Pons (tissue), 1 donor: ENCODE data around the gene ATL1.
"Not testable (repeated sequence)": the region's sequence is repeated elsewhere in the genome, so short reads cannot be mapped to it uniquely, and the experiment has no call there.

Experiments
- DNase-seq: peaks from one replicate; pipeline ENCODE4 v3.0.0-alpha.2; 2016; ENCODE audit warnings: low spot score

Gene ATL1

DNA sequence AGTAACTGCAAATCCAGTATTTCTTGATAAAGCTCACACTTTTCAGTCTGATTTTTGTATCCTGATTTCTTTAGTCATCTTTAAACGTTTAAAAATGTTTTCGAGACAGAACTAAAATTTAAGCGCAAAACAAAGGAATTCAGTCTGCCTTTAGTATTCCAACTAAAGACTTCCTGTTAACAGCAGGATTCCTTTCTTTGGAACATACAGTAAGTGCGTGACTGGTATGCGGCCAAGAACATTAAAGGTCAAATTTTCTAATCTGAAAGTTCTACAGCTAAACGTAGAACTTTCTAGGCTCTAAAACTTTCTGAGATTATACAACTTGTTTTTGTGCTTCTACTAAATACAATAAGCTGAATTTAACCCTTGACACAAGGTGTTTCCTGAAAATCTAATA lies 98.3 kb downstream of the ATL1 start:
- no peak for DNase-seq

DNA sequence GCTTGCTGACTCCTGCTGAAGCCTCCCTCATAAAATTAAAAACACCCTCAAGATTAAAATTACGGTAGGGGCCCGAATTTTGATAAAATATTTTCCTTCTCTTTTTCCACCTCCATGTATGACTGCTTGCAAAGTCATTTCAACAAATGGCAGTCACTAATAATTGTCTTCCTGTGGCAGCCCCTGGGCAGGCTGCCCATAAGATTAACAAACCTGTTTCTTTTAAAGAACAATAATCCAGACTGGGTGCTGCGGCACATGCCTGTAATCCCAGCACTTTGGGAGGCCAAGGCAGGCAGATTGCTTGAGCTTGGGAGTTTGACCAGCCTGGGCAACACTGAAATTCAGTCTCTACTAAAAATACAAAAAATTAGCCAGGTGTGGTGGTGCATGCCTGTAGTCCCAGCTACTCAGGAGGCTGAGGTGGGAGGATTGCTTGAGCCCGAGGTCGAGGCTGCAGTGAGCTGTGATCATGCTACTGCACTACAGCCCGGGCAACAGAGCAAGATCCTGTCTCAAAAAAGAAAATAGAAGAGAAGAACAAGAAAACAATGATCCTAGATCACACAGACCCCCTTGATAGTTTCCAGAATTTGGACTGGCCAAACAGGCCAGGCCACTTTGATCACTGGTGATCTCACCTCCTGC lies 99.5 kb downstream of the ATL1 start:
- DNase-seq = no peak

DNA sequence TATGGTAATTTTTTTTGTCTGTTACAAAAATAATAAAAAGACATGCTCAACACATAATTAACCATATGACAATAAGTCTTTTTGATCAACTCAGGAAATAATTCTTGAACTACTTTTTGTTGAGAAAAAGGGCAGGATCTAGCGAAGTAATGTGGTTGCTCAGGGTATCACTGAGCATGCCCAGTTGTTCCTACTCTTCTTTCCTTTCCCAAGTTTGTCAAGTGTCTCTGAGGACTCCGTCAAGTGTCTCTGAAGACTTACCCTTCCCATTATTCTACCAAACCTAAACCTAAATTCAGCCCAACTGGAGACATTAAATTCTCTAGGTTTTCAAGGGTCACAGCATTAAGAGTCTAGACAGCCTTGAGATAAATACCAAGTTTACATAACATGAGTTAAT lies 104.6 kb downstream of the ATL1 start:
- DNase-seq = not testable (repeated sequence)

DNA sequence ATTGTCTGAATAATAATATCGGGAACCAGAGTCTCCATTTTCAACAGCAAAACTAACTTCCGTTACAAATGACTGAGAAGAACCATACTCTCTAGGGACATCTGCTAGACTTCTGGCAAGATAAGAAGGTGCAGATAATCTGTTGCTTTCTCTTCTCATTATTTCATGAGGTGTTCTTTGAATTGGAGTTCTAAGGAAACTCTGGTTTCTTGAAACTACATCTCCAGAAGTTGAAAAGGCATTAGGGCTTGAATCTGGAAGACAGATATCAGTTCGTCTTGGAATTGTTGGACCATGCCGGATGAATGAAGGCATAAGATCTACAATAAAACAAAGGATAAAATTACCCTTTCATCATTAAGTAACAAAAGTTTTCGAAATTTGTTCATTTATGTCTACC lies 105.4 kb downstream of the ATL1 start:
- DNase-seq = not testable (repeated sequence)

DNA sequence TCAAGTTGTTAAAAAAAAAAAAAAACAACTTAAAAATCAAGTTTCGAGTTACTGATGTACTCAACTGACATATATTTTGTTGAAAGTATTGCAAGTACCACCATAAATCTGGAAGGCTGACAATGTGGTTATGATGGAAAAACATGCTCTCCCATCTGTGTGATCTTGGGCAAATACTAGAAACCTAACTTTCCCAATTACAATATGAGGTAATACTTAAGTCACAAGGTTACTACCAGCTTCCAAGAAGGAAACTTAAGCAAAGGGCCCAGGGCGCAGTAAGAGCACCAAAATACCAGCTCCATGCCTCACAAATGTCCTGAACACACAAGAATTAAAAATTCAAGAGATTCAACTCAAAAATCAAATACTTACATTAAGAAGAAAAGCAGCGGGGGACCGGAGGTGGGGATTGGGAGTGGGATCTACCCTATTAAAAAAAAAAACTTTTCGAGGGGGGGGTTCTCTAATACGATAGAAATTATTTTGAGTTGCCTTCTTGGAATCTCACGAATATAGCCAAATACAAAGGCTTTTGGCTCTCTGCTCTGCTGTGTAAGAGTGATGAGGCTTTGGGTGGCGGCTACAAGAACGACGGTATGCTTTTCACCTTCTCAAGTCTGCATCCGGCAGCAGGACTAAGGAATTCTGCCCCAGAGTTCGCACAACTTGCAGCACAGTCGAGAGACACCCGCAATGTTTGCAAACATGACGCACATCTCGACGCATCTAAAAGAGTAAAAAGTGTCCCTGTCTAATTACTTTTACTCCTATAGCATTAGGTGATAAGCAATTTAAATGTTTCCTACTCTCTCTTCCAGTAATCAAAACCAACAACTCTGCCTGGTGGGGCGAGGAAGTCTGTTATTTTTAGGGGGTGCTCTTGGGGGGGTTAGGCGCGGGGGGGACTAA lies 107.1 kb downstream of the ATL1 start:
- DNase-seq = peak; percentile 49

DNA sequence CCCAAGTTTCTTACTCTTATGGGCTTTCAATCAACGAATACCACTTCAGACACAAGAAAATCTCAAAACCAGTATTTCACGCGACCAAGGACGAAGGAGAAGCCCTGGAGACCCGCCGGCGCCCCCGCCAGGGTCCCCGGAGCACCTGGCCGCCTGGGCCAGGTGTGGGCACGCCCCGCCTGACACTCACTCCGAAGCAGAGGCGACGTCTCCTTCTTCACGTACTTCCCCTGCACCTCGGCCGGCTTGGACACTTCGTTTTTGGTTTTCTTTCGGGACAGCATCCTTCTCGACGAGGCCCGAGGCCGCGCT lies 107.7 kb downstream of the ATL1 start:
- no peak for DNase-seq

DNA sequence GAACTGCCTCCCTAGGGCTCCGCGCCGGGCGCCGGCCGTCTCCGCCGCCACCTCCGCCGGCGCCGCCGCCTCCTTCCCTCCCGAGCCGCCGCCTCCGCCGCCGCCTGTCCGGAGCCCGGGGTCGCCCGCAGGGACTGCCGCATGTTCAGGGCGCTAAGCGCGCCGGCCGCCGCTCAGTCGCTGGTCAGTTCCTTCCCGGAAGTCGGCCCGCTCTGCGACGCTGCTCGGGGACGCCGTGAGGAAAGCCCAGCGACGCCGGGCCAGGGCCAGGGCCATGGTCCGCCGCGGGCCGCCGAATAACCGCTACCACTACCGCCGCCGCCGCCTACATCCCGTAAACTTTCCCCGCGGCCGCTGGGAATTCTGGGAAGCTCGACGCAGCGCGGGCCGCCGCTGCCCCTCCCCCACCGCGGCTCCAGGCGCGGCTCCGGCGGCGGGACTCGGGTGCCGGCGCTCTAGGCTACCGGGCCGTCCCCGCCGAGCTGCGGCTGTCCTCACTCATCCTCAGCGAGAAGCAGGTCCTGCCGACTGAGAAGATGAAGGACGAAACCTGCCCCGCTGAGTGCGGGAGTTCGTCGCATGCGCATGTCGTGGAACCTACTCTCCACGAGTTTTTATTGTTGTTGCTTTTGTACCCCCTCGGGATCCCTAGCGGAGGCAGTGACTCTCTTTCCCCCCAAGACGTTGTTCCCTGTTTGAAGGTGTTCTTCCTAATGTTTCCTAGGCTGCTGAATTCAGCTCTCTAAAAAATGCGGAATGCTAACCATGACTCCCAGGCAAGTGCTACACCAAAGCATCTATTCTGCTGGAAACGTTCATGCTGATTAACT lies 108.3 kb downstream of the ATL1 start, which contains the start of gene SAV1:
Gene SAV1 (minus strand): TSS at position 311 of the 830 bp plus-strand sequence. CDS start 339 bp downstream, outside the sequence.
- peak; percentile 87 for DNase-seq

DNA sequence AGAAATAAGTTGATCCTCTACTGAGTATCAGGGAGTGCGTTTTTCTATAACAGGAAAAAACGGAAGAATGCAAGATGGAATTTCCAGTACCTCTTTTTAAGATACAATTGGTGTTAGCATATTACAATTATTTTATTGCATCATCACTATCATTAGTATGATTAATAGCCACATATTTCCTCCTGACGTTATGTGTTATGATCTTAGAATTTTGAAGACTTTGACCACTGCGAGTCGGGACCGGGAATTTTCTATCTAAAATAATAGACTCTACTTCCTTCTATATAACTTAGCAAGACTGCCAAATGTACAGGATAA lies 108.8 kb downstream of the ATL1 start:
- no peak for DNase-seq

DNA sequence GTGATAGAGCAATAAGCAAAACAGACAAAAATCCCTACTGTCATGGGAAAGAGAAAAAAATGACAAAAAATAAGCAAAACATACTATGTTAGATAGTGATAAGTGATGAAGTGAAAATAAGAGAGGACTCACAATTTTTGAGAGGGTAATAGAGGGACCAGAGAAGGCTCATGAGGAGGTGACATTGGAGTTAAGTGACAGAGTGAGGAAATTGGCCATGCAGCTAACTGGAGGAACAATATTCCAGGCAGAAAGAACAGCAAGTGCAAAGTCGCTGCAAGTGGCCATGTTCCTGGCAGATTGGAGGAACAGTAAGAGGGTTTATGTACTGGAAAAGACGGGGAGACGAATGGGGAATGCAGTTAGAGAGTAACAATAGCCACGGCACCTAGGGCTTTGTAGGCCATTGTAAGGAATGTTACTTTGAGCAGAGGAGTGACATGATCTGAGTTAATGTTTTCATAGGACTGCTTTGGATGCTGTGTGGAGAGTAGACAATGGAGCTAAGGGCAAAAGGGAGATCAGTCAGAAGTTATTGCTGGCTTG lies 109.6 kb downstream of the ATL1 start:
- DNase-seq = no peak

DNA sequence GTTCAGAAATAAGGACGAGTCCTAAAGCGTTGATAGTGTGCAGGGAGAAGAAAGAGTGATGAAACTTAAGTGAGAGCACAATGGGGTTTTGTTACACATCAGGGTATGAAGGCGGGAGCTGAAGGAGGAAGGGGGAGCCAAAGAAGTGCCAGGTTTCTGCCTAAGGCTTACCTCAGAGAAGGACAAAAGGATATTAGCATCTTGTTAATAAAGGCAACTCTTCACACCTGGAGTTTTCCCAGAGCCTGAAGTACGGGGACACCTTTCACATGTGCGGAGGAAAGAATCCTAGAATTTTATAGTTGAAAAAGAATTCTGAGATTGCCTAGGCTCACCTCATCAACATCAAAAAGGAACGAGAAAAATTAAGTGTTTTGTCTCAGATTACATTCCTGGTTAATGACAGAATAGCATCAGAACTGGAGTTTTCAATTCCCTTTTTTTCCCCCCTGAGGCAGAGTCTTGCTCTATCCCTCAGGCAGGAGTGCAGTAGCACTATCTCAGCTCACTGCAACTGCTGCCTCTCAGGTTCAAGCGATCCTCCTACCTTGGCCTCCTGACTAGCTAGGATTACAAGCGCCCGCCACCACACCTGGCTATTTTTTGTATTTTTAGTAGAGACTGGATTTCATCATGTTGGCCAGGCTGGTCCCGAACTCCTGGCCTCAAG lies 110.4 kb downstream of the ATL1 start:
- DNase-seq = no peak

DNA sequence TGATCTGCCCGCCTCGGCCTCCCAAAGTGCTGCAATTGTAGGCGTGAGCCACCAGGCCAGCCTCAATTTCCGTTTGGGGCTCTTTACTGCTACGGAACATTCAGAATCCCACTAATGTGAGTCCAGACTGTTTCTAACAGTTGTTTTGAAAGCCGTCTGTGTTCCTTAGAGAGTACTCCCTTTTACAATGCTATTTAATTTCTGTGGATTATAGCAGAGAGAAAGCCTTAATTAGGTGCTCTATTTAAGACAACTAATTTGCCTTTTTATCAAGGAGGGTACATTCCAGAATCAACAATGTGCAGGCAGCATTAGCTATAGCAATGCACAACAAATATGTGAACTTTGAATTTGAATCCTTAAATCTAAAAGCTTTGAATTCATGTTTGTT lies 110.9 kb downstream of the ATL1 start:
- no peak for DNase-seq

DNA sequence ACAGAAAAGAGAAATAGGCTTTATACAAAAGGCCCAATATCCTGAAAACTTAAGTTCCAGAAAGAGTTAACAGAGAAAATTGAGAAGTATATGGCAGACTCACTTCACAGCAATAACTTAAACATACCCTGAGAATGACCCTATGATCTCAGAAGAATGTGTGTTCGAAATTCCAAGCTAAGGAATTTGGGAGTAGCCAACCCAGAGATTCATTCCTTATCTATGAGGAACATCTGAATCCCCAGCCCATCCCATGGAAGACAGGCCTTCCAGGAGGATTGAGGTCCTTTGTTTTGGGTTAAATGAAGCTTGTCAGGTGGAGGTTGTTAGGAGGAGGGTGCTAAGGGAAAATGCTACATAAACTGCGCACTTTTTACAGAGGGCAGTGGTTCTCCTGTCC lies 115.7 kb downstream of the ATL1 start:
- DNase-seq = no peak

DNA sequence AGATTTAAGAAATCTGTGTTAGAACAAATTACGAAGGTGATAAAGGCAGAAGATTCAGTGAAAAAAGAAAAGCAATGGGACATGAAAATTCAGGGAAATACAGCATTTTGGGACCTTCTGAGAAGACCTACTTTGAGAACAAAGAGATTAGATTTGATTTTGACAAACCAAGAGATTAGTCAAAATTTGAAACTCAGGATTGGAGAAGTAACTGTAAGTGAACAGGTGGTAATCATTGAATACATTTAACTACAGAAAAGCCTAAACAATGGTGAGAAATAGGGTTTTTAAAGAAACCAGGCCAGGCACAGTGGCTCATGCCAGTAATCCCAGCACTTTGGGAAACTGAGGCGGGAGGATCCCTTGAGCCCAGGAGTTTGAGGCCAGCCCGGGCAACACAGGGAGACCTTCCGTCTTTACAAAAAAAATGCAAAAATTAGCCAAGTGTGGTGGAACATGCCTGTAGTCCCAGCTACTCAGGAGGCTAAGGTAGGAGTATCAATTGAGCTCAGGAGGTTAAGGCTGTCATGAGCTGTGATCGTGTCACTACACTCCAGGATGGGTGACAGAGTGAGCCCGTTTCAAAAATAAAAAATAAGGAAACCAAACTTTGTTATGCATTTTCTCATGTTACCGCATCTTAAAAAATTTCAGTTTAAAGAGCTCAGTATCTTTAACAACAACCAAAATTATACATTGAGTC lies 117.0 kb downstream of the ATL1 start:
- no peak for DNase-seq

DNA sequence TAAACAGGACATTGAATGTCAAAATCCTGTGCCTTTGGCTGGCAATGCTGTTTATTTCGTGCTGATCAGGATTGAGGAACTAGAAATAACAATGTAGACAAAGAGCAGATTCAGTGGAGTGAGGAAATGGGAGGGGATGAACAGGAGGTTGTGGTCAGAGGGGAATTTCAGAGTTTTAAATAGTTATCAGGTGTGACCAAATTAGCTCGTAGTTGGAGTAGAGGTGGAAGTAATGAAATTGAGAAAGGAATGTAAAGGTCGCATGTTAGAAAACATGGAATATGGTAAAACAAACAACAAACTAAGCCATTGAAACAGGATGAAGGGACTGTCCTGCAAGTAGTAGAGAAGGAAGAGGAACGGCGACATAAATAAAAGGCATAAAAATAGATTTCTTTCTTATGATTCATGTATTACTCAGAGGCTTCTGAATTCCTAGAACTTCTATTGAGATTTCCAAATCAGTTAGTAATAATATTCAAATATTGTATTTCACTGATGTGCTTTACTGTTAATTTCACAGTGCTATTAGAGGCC lies 117.7 kb downstream of the ATL1 start:
- DNase-seq = peak; percentile 49

DNA sequence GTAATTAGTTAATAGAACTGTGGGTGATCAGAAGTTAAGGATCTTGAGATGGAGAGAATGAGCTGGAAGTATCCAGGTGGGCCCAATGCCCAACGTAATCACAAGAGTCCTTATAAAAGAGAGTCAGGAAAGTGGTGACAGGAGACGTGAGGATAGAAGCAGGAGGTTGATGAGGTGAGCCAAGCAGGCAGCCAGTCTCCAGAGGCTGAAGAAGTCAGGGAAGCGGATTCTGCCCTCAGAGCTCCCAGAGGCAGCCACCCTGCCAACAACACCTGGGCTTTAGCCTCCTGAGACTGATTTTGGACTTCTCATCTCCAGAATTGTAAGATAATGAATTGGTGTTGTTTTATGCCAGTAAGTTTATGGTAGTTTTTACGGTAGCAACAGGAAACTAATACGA lies 118.2 kb downstream of the ATL1 start:
- DNase-seq = no peak

DNA sequence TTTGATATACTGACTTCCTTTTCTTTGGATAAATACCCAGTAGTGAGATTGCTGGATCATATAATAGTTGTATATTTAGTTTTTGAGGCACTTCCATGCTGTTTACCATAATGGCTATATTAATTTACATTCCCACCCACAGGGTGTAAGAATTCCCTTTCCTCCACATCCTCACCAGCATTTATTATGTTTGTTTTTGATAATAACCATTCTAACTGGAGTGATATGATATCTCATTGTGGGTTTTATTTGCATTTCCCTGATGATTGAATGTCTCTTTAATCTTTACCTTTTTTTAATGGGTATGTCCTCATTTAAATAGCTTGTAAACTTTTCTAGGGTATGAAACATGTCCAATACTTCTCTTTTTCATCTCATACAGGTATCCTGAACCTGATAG lies 119.7 kb downstream of the ATL1 start:
- DNase-seq = no peak
